Astrocyte (in vitro differentiated cells and primary cell): Measurements from ENCODE around the gene STK39. TPM values are rescaled to one million over a fixed set of nuclear protein-coding genes. Genes with fewer than 3 reads are reported as not detected.
"Not testable (repeated sequence)": the region's sequence is repeated elsewhere in the genome, so short reads cannot be mapped to it uniquely, and the experiment has no call there.

Source experiments
- DNase-seq: peaks from one replicate; pipeline ENCODE4 v3.0.0-alpha.2; 2010; ENCODE audit warnings: low read depth
- FAIRE-seq: peaks from 2 replicates; lab custom pipeline; 2011; peaks lifted over from hg19 to GRCh38; lab: Jason Lieb, UNC
- H2AFZ ChIP-seq: 2 replicates; pipeline ENCODE4 v1.6.0; 2012; ENCODE audit warnings: low read depth, low read length, inconsistent platforms
- H3K27ac ChIP-seq: 2 replicates; pipeline ENCODE4 v1.5.1; 2011; ENCODE audit warnings: low read depth, low read length, inconsistent platforms
- H3K27me3 ChIP-seq: 2 replicates; pipeline ENCODE4 v1.6.0; 2011; ENCODE audit warnings: low read length, inconsistent platforms; ENCODE audit not compliant: insufficient read depth
- H3K36me3 ChIP-seq: 2 replicates; pipeline ENCODE4 v1.5.1; 2011; ENCODE audit warnings: low read length, inconsistent platforms; ENCODE audit not compliant: insufficient read depth
- H3K4me1 ChIP-seq: 2 replicates; pipeline ENCODE4 v1.5.1; 2011; ENCODE audit warnings: low read length, inconsistent platforms; ENCODE audit not compliant: insufficient read depth
- H3K4me2 ChIP-seq: 2 replicates; pipeline ENCODE4 v1.6.0; 2012; ENCODE audit warnings: low read length, inconsistent platforms
- H3K4me3 ChIP-seq: 2 replicates; pipeline ENCODE4 v1.5.1; 2011; ENCODE audit warnings: low read depth, mild to moderate bottlenecking, low read length, inconsistent platforms; ENCODE audit not compliant: insufficient read depth
- H3K79me2 ChIP-seq: 2 replicates; pipeline ENCODE4 v1.6.0; 2012; ENCODE audit warnings: mild to moderate bottlenecking, low read length, inconsistent platforms; ENCODE audit not compliant: insufficient read depth
- H3K9ac ChIP-seq: 2 replicates; pipeline ENCODE4 v1.6.0; 2012; ENCODE audit warnings: mild to moderate bottlenecking, low read length, inconsistent platforms
- H3K9me3 ChIP-seq: 2 replicates; pipeline ENCODE4 v1.5.1; 2012; ENCODE audit warnings: low read depth, mild to moderate bottlenecking, low read length, inconsistent platforms; ENCODE audit not compliant: insufficient read depth
- H4K20me1 ChIP-seq: 2 replicates; pipeline ENCODE4 v1.6.0; 2012; ENCODE audit warnings: low read length, inconsistent platforms; ENCODE audit not compliant: insufficient read depth
- H3K27ac Mint-ChIP-seq: one replicate; pipeline ENCODE4 v1.8.0; 2021; ENCODE audit warnings: mild to moderate bottlenecking, mixed read lengths; ENCODE audit not compliant: unreplicated experiment
- H3K27me3 Mint-ChIP-seq: one replicate; pipeline ENCODE4 v1.8.0; 2021; ENCODE audit warnings: low read depth, mixed read lengths; ENCODE audit not compliant: unreplicated experiment
- H3K36me3 Mint-ChIP-seq: one replicate; pipeline ENCODE4 v1.8.0; 2021; ENCODE audit warnings: low read depth, mixed read lengths; ENCODE audit not compliant: unreplicated experiment
- H3K4me1 Mint-ChIP-seq: one replicate; pipeline ENCODE4 v1.8.0; 2021; ENCODE audit warnings: low read depth, mixed read lengths; ENCODE audit not compliant: unreplicated experiment
- H3K4me3 Mint-ChIP-seq: one replicate; pipeline ENCODE4 v1.8.0; 2021; ENCODE audit warnings: mild to moderate bottlenecking, moderate library complexity, mixed read lengths; ENCODE audit not compliant: unreplicated experiment
- H3K9me3 Mint-ChIP-seq: one replicate; pipeline ENCODE4 v1.8.0; 2021; ENCODE audit warnings: mild to moderate bottlenecking, mixed read lengths; ENCODE audit not compliant: unreplicated experiment
- EZH2 ChIP-seq: IDR thresholded peaks from 2 replicates; pipeline ENCODE4 v1.6.1; 2012; ENCODE audit warnings: mild to moderate bottlenecking, low read length, inconsistent platforms; ENCODE audit not compliant: insufficient read depth
- total RNA-seq: library from RNA; stranded (reverse); gene quantifications from 2 replicates; pipeline ENCODE4 v1.2.1, GENCODE V29; 2021
- TF ChIP-seq, protein P1 (sequence below): IDR thresholded peaks from 2 replicates; pipeline ENCODE4 v1.5.1; 2011; ENCODE audit warnings: low read depth, mild to moderate bottlenecking, inconsistent platforms, low read length, moderate library complexity; ENCODE audit not compliant: insufficient read depth

Gene STK39
- total RNA-seq, 1 donor from 2014 or later, result 23.4 TPM

- H3K36me3 Mint-ChIP-seq, result no peaks in the 10 kb centered on the region
- no peaks in the 10 kb centered on the region for H3K27me3 ChIP-seq
- no peaks in the 10 kb centered on the region for H4K20me1 ChIP-seq
- H3K4me2 ChIP-seq, result no peak overlapping the region
- no peak overlapping the region for H3K9ac ChIP-seq
- no peaks in the 10 kb centered on the region for H3K4me1 ChIP-seq
- H3K36me3 ChIP-seq, result no peaks in the 10 kb centered on the region
- H3K9me3 ChIP-seq, result no peaks in the 10 kb centered on the region
- no peak overlapping the region for H3K27ac Mint-ChIP-seq
- DNase-seq (no peak), FAIRE-seq (no peak)
- H3K4me3 ChIP-seq, result no peak overlapping the region
- peaks cover 2% of the 10 kb centered on the region for H3K4me1 Mint-ChIP-seq
- H3K27ac ChIP-seq, result no peak overlapping the region
- H2AFZ ChIP-seq, result no peak overlapping the region
- H3K27me3 Mint-ChIP-seq, result no peaks in the 10 kb centered on the region
- TF ChIP-seq, protein P1, sequence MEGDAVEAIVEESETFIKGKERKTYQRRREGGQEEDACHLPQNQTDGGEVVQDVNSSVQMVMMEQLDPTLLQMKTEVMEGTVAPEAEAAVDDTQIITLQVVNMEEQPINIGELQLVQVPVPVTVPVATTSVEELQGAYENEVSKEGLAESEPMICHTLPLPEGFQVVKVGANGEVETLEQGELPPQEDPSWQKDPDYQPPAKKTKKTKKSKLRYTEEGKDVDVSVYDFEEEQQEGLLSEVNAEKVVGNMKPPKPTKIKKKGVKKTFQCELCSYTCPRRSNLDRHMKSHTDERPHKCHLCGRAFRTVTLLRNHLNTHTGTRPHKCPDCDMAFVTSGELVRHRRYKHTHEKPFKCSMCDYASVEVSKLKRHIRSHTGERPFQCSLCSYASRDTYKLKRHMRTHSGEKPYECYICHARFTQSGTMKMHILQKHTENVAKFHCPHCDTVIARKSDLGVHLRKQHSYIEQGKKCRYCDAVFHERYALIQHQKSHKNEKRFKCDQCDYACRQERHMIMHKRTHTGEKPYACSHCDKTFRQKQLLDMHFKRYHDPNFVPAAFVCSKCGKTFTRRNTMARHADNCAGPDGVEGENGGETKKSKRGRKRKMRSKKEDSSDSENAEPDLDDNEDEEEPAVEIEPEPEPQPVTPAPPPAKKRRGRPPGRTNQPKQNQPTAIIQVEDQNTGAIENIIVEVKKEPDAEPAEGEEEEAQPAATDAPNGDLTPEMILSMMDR, result no peak
- no peak for TF ChIP-seq EZH2
- no peaks in the 10 kb centered on the region for H3K79me2 ChIP-seq
- no peak overlapping the region for H3K4me3 Mint-ChIP-seq
- no peaks in the 10 kb centered on the region for H3K9me3 Mint-ChIP-seq
These were observed 29.9 kb upstream of the STK39 start for GRCh38 chr2:168277276-168277675.

DNA sequence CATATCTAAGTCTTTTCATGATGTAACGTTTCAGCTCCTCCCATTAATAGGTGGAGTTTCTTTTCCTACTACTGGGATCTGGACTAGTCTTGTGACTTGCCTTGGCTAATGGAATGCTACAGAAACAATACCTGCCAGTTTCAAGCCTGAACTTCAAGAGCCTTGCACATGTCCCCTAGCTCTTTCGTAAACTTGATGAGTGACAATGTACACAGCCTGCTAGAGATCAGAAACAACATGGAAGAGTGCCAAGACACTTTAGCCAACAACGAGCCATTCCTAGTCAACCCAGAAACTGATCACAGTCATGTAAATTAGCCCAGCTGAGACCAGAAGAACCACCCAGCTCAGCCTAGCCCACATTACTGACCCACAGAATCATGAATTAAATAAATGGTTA is 24.8 kb upstream of the STK39 start:
- no peaks in the 10 kb centered on the region for H3K9me3 ChIP-seq
- Mint-ChIP-seq H3K4me3 (no peak overlapping the region), H3K36me3 (no peaks in the 10 kb centered on the region), H3K27me3 (no peaks in the 10 kb centered on the region), H3K4me1 (no peaks in the 10 kb centered on the region), H3K27ac (no peak overlapping the region), H3K9me3 (no peaks in the 10 kb centered on the region)
- H3K9ac ChIP-seq, result no peak overlapping the region
- H3K79me2 ChIP-seq, result no peaks in the 10 kb centered on the region
- no peak overlapping the region for H3K4me2 ChIP-seq
- no peak for TF ChIP-seq EZH2
- TF ChIP-seq, protein P1, result no peak
- H3K4me1 ChIP-seq, result no peaks in the 10 kb centered on the region
- DNase-seq, result no peak
- no peak for FAIRE-seq
- no peak overlapping the region for H3K4me3 ChIP-seq
- no peaks in the 10 kb centered on the region for H4K20me1 ChIP-seq
- H3K27ac ChIP-seq, result no peak overlapping the region
- no peak overlapping the region for H2AFZ ChIP-seq
- H3K27me3 ChIP-seq, result no peaks in the 10 kb centered on the region
- H3K36me3 ChIP-seq, result no peaks in the 10 kb centered on the region

DNA sequence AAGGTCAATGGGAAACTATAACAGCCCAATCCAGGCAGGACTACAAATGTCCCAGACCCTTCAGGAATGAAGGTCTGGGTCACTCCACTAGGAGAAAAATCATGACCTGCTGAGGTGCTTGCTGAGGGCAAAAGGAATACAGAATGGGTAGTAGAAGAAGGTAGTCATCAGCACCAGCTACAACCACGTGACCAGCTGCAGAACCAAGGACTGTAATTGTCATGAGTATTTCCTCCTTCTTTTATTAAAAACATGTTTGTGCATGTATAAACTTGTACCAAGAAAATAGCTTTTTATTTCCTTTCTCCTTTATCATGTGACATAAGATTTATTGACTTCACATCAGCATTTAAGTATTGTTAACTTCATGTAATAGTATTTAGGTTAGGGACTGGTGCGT is 15.5 kb upstream of the STK39 start:
- not testable (repeated sequence) for H2AFZ ChIP-seq, H3K9me3 ChIP-seq, H3K27me3 Mint-ChIP-seq, H3K4me1 Mint-ChIP-seq, H3K36me3 Mint-ChIP-seq, H3K4me3 ChIP-seq, H3K27ac ChIP-seq, H4K20me1 ChIP-seq, H3K4me2 ChIP-seq, H3K79me2 ChIP-seq, DNase-seq, H3K9ac ChIP-seq, H3K36me3 ChIP-seq, FAIRE-seq, H3K4me3 Mint-ChIP-seq, H3K27ac Mint-ChIP-seq, H3K27me3 ChIP-seq, H3K4me1 ChIP-seq
- H3K9me3 Mint-ChIP-seq, result peaks cover 16% of the 10 kb centered on the region
